MCF 10A (cell line): ENCODE results near the gene DIP2C. TPM values are rescaled to one million over a fixed set of nuclear protein-coding genes. Genes with fewer than 3 reads are reported as not detected.

Experiments
- BruUV-seq: library from RNA; stranded (reverse); fragments of 400-500 nt; replicated peaks from 2 replicates; lab custom pipeline; 2021; lab: Mats Ljungman, UMichigan
- CTCF ChIA-PET: fragments of 300-600 bp; sonication (Branson Sonifier 250); formaldehyde crosslinking; extraction: SDS; loops from one replicate; lab custom pipeline; 2021; ENCODE audit warnings: antibody characterized with exemption, inconsistent platforms; lab: Yijun Ruan, JAX
- POLR2A ChIA-PET: fragments of 300-600, 350-650 bp; sonication (Branson Sonifier 250); formaldehyde crosslinking; extraction: SDS; loops from one replicate; lab custom pipeline; 2020; ENCODE audit warnings: antibody characterized with exemption, inconsistent platforms; lab: Yijun Ruan, JAX
- DNase-seq: peaks from one replicate; pipeline ENCODE4 v3.0.0-alpha.2; 2018; ENCODE audit not compliant: unreplicated experiment
- H3K27ac Mint-ChIP-seq: one replicate; pipeline ENCODE4 v1.8.0; 2022; ENCODE audit warnings: mild to moderate bottlenecking, low read depth, mixed read lengths; ENCODE audit not compliant: unreplicated experiment
- H3K27me3 Mint-ChIP-seq: one replicate; pipeline ENCODE4 v1.8.0; 2022; ENCODE audit warnings: mixed read lengths; ENCODE audit not compliant: insufficient read depth, unreplicated experiment
- H3K36me3 Mint-ChIP-seq: one replicate; pipeline ENCODE4 v1.8.0; 2022; ENCODE audit warnings: mild to moderate bottlenecking, moderate library complexity, mixed read lengths; ENCODE audit not compliant: insufficient read depth, unreplicated experiment
- H3K4me1 Mint-ChIP-seq: one replicate; pipeline ENCODE4 v1.8.0; 2022; ENCODE audit warnings: mixed read lengths; ENCODE audit not compliant: insufficient read depth, unreplicated experiment
- H3K4me3 Mint-ChIP-seq: one replicate; pipeline ENCODE4 v1.8.0; 2022; ENCODE audit warnings: mild to moderate bottlenecking, moderate library complexity, mixed read lengths; ENCODE audit not compliant: unreplicated experiment
- H3K9me3 Mint-ChIP-seq: one replicate; pipeline ENCODE4 v1.8.0; 2022; ENCODE audit warnings: mixed read lengths; ENCODE audit not compliant: unreplicated experiment
- CTCF ChIP-seq: fragments of 200-600 bp; IDR thresholded peaks from one replicate; pipeline ENCODE4 v1.8.0; 2022; ENCODE audit warnings: antibody characterized with exemption, mild to moderate bottlenecking; ENCODE audit not compliant: unreplicated experiment
- intact Hi-C: fragments of 100-400 bp; cut with micrococcal nuclease; formaldehyde crosslinking; loops from 2 replicates; pipeline ENCODE4 v1.14.1; 2022
- total RNA-seq: library from RNA; stranded (reverse); gene quantifications from 2 replicates; pipeline ENCODE4 v1.2.3, GENCODE V29; 2022

Gene DIP2C
- total RNA-seq, 1 experiment from 2014 or later: 0.37 TPM

- Mint-ChIP-seq H3K4me1 (peaks cover 7% of the 10 kb centered on the region), H3K27me3 (peaks cover 30% of the 10 kb centered on the region), H3K4me3 (no peak overlapping the region), H3K36me3 (peaks cover 7% of the 10 kb centered on the region), H3K9me3 (no peaks in the 10 kb centered on the region), H3K27ac (no peak overlapping the region)
- TF ChIP-seq CTCF: no peak
- POLR2A ChIA-PET: no interaction called here
- no peak for DNase-seq
- CTCF ChIA-PET: no interaction called here
- intact Hi-C loops: no loop called here
- BruUV-seq: no TSS peak
Measured at GRCh38 chr10:581776-582330, 107.6 kb downstream of the DIP2C start.

- H3K27ac Mint-ChIP-seq: no peak overlapping the region
- BruUV-seq: no TSS peak
- peaks cover 7% of the 10 kb centered on the region for H3K4me1 Mint-ChIP-seq
- no peak overlapping the region for H3K4me3 Mint-ChIP-seq
- H3K36me3 Mint-ChIP-seq: peaks cover 7% of the 10 kb centered on the region
- ChIA-PET POLR2A (no interaction called here), CTCF (no interaction called here)
- intact Hi-C loops: no loop called here
- DNase-seq: peak; percentile 51
- peaks cover 41% of the 10 kb centered on the region for H3K27me3 Mint-ChIP-seq
- TF ChIP-seq CTCF: no peak
- no peaks in the 10 kb centered on the region for H3K9me3 Mint-ChIP-seq
Measured at GRCh38 chr10:580778-581177, 108.7 kb downstream of the DIP2C start.

GRCh38 chr10:576130-576465, 113.4 kb downstream of the DIP2C start:
- POLR2A ChIA-PET: no interaction called here
- intact Hi-C loops: no loop called here
- Mint-ChIP-seq H3K27me3 (peaks cover 70% of the 10 kb centered on the region), H3K9me3 (no peaks in the 10 kb centered on the region), H3K36me3 (peaks cover 6% of the 10 kb centered on the region), H3K27ac (no peak overlapping the region), H3K4me1 (peaks cover 7% of the 10 kb centered on the region), H3K4me3 (no peak overlapping the region)
- CTCF ChIA-PET: no interaction called here
- no peak for DNase-seq
- TF ChIP-seq CTCF: no peak
- no TSS peak for BruUV-seq

GRCh38 chr10:575402-576129, 113.9 kb downstream of the DIP2C start:
- no TSS peak for BruUV-seq
- Mint-ChIP-seq H3K4me3 (no peak overlapping the region), H3K9me3 (peaks cover 2% of the 10 kb centered on the region), H3K36me3 (peaks cover 6% of the 10 kb centered on the region), H3K27me3 (peaks cover 75% of the 10 kb centered on the region), H3K27ac (no peak overlapping the region), H3K4me1 (peaks cover 2% of the 10 kb centered on the region)
- CTCF ChIA-PET: no interaction called here
- TF ChIP-seq CTCF: no peak
- DNase-seq: no peak
- POLR2A ChIA-PET: no interaction called here
- intact Hi-C loops: no loop called here
